Uterus (tissue), 4 donors: ENCODE data around the gene GPX7. TPM values are rescaled to one million over a fixed set of nuclear protein-coding genes. Genes with fewer than 3 reads are reported as not detected.

Experiments
- DNase-seq, 2 donors: peaks; one replicate each; pipeline ENCODE4 v3.0.0-alpha.2; 2019 to 2020
- H3K27ac ChIP-seq, 2 donors: fragments of 200-600 bp; sonication (generic); 1 replicate in 1 of 2; 2 replicates in 1 of 2; pipeline ENCODE4 v1.5.1; 2016 to 2018
- H3K27me3 ChIP-seq, 2 donors: fragments of 200-600 bp; sonication (generic); one replicate each; pipeline ENCODE4 v1.5.1; 2018 to 2019; ENCODE audit warnings: control low read depth in 1 of 2
- H3K36me3 ChIP-seq, 2 donors: fragments of 200-600 bp; sonication (generic); one replicate each; pipeline ENCODE4 v1.5.1; 2019; ENCODE audit warnings: control low read depth in 1 of 2
- H3K4me1 ChIP-seq, 2 donors: fragments of 200-600 bp; sonication (generic); one replicate each; pipeline ENCODE4 v1.5.1; 2018 to 2019; ENCODE audit warnings: control low read depth in 1 of 2
- H3K4me3 ChIP-seq, 2 donors: fragments of 200-600 bp; sonication (generic); 1 replicate in 1 of 2; 2 replicates in 1 of 2; pipeline ENCODE4 v1.5.1; 2018 to 2019; ENCODE audit warnings: mild to moderate bottlenecking in 1 of 2
- H3K9me3 ChIP-seq, 2 donors: fragments of 200-600 bp; sonication (generic); one replicate each; pipeline ENCODE4 v1.5.1; 2019; ENCODE audit warnings: control low read depth in 1 of 2
- POLR2A ChIP-seq, 2 donors: fragments of 450-650 bp; IDR thresholded peaks; one replicate each; pipeline ENCODE4 v1.6.1; 2016; ENCODE audit warnings: antibody characterized with exemption in 2 of 2, mild to moderate bottlenecking in 1 of 2, moderate library complexity in 1 of 2
- intact Hi-C: fragments of 100-400 bp; cut with DNase I; formaldehyde crosslinking; loops from one replicate; pipeline ENCODE4 v1.15.1; 2023; ENCODE audit warnings: low total_unique reads
- total RNA-seq, 4 donors: library from RNA; depleted of rRNA in 3 of 4; stranded (reverse); fragments of >200 nt in 3 of 4; gene quantifications; one replicate each; pipeline versions ENCODE4 v1.1.0 to v1.2.4, GENCODE V29; 2014 to 2023
- TF ChIP-seq, protein P1 (sequence below), 4 experiments: fragments of 200-600 bp in 2 of 4; fragments of 450-650 bp in 2 of 4; sonication (generic) in 2 of 4; IDR thresholded peaks; one replicate each; pipeline ENCODE4 v1.5.1; 2016 to 2019; ENCODE audit warnings: antibody characterized with exemption in 4 of 4, mild to moderate bottlenecking in 2 of 4, moderate library complexity in 1 of 4
- donor health status: DM: yes; HTN: yes; CAD: no.

Gene GPX7
- total RNA-seq, 4 donors from 2014 or later = 1.8 to 125 (median 9.6) TPM

DNA sequence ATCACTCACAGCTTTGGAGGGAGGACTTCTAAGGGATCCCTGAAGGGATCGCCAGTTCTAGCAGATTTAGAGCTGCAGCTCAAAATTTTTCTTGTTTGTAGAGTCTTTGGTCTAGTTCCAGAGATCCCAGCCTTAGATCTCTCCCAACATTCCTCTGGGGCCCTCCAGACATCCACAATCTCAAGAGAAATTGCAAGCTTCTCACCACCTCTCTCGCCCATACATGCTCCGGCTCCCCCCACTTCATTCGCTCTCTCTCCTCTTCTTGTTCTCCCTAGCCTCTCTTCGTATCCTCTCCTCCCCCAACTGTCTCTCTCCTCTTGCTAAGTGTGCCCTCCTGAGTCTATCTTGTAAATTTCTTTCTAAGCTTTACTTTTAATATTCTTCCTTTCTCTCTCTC is 34.2 kb upstream of the GPX7 start:
- intact Hi-C loops = no loop called here
- no peaks in the 10 kb centered on the region for H3K27me3 ChIP-seq
- no peak overlapping the region for H3K4me3 ChIP-seq
- H3K4me1 ChIP-seq = no peaks in the 10 kb centered on the region
- H3K36me3 ChIP-seq = no peaks in the 10 kb centered on the region
- no peak overlapping the region for H3K27ac ChIP-seq
- TF ChIP-seq, protein P1, sequence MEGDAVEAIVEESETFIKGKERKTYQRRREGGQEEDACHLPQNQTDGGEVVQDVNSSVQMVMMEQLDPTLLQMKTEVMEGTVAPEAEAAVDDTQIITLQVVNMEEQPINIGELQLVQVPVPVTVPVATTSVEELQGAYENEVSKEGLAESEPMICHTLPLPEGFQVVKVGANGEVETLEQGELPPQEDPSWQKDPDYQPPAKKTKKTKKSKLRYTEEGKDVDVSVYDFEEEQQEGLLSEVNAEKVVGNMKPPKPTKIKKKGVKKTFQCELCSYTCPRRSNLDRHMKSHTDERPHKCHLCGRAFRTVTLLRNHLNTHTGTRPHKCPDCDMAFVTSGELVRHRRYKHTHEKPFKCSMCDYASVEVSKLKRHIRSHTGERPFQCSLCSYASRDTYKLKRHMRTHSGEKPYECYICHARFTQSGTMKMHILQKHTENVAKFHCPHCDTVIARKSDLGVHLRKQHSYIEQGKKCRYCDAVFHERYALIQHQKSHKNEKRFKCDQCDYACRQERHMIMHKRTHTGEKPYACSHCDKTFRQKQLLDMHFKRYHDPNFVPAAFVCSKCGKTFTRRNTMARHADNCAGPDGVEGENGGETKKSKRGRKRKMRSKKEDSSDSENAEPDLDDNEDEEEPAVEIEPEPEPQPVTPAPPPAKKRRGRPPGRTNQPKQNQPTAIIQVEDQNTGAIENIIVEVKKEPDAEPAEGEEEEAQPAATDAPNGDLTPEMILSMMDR (IDR thresholded peaks at IDR 0.05) = no peak
- TF ChIP-seq POLR2A (IDR thresholded peaks at IDR 0.05) = no peak
- no peak for DNase-seq
- no peaks in the 10 kb centered on the region for H3K9me3 ChIP-seq

DNA sequence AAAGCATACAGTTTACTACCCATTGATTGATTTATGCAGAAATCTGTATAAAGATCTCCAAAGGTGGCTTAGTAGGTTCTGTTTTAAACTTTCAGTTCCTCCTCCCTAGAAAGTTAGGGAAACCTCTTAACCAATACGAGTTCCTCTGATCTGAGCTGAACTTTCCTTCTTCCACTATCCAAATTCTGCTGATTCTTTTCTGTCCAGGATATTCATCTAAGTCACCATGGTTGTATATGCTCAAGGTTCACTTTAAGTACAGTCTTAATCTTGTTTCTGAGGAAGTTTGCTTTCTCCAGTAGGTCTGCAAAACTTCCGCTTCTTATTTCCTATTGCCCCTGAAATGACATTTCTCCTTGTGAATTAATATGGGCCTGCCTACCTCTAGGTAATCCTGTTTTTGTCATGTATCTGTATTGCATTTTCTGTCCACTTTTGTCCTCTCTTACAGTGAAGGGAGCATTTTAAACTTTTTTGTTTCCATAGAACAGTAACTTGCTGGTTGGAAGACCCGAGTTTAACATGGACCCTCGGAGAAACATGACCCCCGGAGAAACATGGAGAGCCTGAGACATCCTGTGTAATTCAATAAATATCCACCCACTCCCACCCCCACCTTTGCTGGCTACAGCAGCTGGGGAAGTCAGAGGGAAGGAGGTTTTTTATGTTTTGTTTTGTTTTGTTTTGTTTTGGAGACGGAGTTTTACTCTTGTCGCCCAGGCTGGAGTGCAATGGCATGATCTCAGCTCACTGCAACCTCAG is 32.5 kb upstream of the GPX7 start:
- no peak overlapping the region for H3K4me3 ChIP-seq
- no peaks in the 10 kb centered on the region for H3K36me3 ChIP-seq
- H3K27ac ChIP-seq = no peak overlapping the region
- no peaks in the 10 kb centered on the region for H3K27me3 ChIP-seq
- TF ChIP-seq, protein P1 (IDR thresholded peaks at IDR 0.05) = no peak
- intact Hi-C loops = no loop called here
- no peaks in the 10 kb centered on the region for H3K9me3 ChIP-seq
- H3K4me1 ChIP-seq = no peaks in the 10 kb centered on the region
- DNase-seq = no peak

DNA sequence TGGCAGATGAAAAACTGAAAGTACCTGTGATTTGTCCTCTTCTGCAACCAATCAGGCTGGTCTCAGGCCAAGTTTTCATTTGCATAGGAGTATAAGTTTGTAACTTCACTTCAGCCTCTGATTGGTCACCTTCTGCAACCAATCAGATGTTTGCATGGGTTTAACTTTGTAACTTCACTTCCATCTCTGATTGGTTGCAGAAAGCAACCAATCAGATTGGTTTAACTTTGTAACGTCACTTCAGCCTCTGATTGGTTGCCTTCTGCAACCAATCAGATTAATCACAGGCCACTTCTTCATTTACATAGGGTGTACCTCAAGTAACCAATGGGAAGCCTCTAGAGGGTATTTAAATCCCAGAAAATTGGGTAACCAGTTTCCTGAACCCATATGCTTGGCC is 30.4 kb upstream of the GPX7 start:
- Histone ChIP-seq H3K9me3 (no peaks in the 10 kb centered on the region), H3K27me3 (no peaks in the 10 kb centered on the region), H3K27ac (no peak overlapping the region), H3K4me1 (no peaks in the 10 kb centered on the region), H3K36me3 (no peaks in the 10 kb centered on the region), H3K4me3 (no peak overlapping the region)
- intact Hi-C loops = no loop called here
- TF ChIP-seq, protein P1 (IDR thresholded peaks at IDR 0.05) = no peak
- no peak for TF ChIP-seq POLR2A (IDR thresholded peaks at IDR 0.05)
- no peak for DNase-seq

DNA sequence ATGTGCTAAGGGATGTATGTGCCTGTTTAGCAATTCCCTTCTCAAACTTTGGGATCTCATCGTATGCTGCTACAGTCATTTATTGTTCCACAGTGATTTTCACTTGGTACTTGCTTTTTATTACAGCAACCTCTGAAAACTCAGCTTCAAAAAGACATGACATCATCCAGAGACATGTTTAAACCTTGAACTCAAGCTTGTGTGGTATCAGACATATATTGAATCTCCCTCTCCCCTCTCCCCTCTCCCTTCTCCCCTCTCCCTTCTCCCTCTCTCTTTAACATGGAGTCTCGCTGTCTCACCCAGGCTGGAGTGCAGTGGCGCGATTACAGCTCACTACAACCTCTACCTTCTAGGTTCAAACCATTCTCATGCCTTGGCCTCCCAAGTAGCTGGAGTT is 29.8 kb upstream of the GPX7 start:
- intact Hi-C loops = no loop called here
- Histone ChIP-seq H3K4me3 (no peak overlapping the region), H3K27ac (no peak overlapping the region), H3K4me1 (no peaks in the 10 kb centered on the region), H3K9me3 (no peaks in the 10 kb centered on the region), H3K27me3 (no peaks in the 10 kb centered on the region), H3K36me3 (no peaks in the 10 kb centered on the region)
- no peak for TF ChIP-seq POLR2A (IDR thresholded peaks at IDR 0.05)
- TF ChIP-seq, protein P1 (IDR thresholded peaks at IDR 0.05) = no peak
- DNase-seq = no peak

DNA sequence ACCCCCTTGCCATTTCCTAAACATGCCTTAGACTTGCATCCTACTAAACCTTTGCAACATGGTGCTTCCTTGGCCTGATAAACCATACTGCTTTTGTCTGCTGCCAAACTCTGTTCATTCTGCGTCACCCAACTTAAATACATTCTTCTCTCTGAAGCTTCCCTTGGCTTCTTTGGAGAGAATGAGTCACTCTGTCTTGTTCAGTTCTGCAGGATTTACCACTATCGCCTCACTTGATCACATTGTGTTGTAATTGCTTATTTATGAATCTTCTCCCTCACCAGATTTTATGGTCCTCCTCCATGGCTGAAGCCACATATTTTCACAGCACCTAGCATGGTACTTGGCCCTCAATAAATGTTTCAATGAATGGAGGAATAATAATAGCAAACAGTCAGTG is 27.6 kb upstream of the GPX7 start:
- no peaks in the 10 kb centered on the region for H3K9me3 ChIP-seq
- TF ChIP-seq POLR2A (IDR thresholded peaks at IDR 0.05) = no peak
- TF ChIP-seq, protein P1 (IDR thresholded peaks at IDR 0.05) = no peak
- intact Hi-C loops = no loop called here
- H3K27me3 ChIP-seq = no peaks in the 10 kb centered on the region
- H3K27ac ChIP-seq = peak overlapping the region in 1 of 2 donors; percentile 28
- H3K36me3 ChIP-seq = no peaks in the 10 kb centered on the region
- DNase-seq = peak in 1 of 2 donors; percentile 18
- H3K4me1 ChIP-seq = no peaks in the 10 kb centered on the region
- no peak overlapping the region for H3K4me3 ChIP-seq
